Measurements from ENCODE around the gene FKBP5.
"Not testable (repeated sequence)": the region's sequence is repeated elsewhere in the genome, so short reads cannot be mapped to it uniquely, and the experiment has no call there.

The FKBP5 gene

DNA sequence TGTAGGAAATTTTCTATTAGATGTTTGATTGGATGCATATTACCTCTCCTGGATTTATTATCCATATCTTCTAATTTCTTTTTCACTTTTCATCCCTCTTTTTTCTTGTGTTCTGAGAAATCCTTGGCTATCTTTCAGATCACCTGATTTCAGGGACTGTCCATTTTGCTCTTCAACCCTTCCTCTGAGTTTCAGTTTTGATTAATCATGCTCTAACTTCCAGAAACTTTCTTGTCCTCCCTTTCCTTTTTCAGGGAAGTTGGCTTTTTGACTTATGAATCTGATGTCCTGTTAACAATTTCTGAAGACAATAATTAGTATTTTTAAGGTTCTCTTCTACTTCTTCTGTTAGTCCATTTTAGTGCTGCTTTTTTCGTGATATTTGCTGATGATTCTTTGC, 79.1 kb downstream of the FKBP5 start:
- no peak for DNase-seq (ENCODE audit: low spot score)

DNA sequence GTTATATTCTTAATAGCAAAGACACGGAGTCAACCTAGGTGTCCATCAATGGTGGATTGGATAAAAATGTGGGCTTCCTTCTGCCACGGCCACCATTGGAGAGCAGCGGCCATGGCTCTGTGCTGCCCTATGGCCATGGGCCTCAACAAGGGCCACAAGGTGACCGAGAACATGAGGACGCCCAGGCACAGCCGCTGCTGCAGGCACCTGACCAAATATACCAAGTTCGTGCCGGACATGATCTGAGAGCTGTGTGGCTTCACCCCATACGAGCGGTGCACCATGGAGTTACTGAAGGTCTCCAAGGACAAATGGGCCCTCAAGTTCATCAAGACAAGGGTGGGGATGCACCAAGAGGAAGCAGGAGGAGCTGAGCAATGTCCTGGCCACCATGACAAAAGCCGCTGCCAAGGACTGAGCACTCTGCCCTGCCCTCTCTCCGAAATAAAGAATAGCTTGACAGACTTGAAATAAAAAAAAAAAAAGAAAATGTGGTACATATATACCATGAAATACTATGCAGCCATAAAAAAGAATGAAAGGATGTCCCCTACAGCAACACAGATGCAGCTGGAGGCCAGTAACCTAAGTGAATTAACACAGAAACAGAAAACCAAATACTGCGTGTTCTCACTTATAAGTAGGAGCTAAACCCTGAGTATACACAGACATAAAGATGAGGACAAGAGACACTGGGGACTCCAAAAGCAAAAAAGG, 81.0 kb downstream of the FKBP5 start:
- no peak for DNase-seq (ENCODE audit: low spot score)

DNA sequence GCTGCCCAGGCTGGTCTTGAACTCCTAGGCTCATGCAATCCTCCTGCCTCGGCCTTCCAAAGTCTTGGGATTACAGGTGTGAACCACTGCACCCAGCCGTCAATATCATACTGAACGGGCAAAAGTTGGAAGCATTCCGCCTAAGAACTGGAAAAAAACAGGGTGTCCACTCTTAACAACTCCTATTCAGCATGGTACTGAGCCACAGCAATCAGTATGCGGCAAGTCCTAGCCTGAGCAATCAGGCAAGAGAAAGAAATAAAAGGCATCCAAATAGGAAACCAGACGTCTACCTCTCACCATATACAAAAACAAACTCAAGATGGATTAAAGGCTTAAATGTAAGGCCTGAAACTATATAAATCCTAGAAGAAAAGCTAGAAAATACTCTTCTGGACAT, 83.1 kb downstream of the FKBP5 start:
- no peak for DNase-seq (ENCODE audit: low spot score)

DNA sequence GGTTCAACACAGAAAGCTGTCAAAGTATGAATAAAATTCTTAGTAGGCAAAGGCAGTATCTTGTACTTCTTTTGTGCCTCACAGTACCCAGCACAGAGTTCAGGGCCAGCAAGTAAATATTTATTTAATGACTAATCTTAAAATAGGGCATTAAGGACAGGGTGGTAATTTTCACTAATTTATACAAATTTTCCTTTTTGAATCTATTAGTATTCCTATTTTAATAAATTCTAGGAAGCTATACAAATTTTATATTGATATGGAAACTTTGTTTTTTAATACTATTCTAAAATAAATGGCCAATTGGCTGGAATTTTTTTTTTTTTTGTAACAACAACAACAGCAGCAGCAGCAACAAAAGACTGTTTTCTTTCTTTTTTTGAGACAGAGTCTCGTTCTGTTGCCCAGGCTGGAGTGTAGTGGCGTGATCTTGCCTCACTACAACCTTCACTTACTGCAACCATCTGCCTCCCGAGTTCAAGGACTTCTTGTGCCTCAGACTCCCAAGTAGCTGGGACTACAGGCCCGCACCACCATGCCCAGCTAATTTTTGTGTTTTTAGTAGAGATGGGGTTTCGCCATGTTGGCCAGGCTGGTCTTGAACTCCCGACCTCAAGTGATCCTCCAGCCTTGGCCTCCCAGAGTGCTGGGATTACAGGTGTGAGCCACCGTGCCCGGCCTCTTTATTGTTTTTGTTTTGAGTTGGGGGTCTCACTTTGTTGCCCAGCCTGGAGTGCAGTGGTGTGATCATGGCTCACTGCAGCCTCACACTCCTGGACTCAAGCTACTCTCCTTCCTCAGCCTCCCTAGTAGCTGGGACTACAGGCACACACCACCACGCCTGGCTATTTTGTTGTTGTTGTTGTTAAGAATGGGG, 85.2 kb downstream of the FKBP5 start:
- DNase-seq (ENCODE audit: low spot score): no peak

DNA sequence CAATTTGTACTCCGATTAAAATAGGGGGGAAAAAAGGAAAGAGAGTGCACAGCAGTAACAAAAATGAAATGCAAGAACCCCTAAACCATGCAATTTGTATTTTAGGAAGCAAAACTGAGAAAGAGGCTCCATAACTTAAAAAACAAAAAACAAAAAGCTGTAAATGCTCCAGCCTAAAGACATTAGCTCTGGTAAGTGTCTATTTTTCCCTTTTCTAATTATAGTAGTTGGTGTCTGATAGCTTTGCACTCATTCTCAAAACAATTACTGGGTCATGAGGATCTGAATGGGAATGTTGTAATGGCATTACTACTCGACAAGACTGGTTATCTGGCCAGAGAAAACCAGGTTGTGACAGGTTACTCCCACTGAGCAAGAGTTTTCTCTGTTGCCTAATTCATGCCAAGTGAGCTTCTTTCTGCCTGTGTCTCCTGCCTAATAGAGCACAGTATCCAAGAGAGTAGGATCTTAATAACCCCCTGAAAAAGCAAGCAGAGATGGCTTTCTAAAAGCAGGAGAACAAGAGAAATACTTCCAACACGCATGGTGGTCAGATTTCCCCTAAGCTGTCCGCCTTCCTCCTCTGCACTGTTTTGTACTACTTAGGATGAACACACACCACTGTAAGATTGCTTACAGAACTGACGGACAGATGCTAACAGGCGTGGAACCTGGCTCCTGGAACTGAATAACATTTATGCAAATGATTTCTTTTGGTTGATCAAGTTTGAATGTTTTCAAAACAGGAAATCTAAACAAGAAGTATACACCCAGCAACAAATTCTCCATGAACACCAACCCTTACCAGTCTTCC, 86.4 kb downstream of the FKBP5 start:
- no peak for DNase-seq (ENCODE audit: low spot score)

DNA sequence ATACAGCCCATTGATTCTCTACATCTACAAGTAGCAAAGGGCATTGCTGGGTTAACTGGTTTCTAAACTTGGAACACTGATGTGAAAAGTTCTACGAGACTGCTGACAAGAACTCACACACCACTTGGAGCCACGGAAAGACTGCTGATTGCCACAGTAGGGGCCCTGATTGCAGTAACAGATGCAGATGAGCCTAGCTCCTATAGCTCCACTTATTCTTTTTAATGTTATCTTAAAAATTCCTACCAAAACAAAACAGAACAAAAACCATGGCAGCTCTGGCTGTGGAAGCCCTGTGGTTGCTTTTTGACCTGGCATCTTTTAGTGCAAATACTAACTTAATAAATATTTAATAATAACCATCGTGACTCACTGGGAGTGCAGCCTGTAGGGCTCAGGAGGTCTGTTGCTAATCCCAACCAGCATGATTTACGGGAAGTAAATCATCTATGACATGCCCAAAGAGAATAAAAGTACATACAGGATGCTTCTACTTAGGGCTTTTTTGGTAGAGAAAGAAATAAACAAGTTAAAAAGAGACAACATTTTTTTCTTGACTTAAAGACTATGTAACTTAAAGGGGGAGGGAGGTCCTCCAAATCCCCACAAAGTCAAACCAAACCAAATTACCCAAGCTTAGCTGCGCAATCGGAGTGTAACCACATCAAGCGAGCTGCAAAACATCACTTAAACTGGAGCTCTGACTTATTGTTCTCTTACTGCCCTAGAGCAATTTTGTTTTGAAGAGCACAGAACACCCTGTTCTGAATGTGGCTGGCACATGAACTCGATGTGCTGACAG, 87.2 kb downstream of the FKBP5 start:
- no peak for DNase-seq (ENCODE audit: low spot score)

DNA sequence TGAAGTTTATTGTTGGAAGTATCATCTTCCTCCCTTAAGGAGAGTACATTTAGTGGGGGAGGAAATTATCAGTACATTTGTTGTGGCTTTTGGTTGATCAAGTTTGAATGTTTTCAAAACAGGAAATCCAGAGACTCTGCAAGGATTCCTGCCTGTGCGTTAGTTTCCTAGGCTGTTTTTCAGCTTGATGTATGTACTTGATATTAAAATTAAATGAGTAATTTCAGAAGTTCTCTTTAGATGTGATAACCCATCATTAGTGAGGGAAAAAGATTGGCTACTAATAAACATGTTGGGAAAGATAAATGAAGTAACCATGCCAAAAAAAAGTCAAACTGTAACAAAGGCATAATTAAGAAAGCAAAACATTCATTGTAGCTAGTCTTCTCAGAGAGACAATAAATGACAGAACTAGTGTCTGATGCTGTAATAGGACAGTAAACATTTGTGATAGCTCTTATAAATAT, 88.0 kb downstream of the FKBP5 start:
- no peak for DNase-seq (ENCODE audit: low spot score)

DNA sequence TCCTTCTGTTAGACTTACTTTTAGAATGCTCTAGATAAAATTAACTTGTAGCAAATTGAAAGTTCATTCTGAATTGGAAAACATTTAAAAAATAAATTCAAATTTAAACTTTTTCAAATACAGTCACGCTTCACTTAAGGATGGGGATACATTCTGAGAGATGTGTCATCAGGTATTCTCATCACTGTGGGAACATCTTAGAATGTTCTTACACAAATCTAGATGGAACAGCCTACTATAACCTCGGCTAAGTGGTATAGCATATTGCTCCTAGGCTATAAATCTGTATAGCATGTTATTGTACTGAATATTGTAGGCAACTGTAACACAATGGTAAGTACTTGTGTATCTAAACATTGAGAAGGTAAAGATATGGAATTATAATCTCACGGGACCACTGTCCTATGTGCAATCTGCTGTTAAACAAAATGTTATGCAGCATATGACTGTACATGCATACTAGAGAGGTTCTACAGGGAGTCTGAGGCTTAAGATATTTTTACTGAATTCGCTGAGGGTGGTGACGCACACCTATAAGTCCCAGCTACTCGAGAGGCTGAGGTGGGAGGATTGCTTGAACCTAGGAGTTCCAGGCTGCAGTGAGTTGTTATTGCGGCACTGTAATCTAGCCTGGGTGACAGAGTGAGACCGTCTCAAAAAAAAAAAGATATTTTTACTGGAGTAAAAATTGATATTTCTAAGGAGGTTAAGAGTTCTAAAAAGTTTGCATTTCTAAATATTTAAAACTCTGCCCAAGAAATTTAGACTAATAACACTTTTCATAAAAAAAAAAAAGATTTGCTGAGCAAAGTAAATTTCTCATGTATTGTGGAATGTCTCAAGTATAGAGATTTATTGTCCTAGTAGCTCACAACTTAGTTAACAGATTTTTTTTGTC, 88.7 kb downstream of the FKBP5 start:
- no peak for DNase-seq (ENCODE audit: low spot score)

DNA sequence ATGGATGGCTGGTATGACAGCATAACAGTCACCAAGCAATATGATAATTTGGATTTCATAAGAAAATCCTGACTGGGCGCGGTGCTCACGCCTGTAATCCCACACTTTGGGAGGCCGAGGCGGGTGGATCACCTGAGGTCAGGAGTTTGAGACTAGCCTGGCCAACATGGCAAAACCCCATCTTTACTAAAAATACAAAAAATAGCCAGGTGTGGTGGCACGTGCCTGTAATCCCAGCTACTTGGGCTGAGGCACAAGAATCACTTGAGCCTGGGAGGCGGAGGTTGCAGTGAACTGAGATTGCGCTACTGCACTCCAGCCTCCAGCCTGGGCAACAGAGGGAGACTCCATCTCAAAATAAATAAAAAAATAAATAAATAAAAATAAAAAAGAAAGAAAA, 90.1 kb downstream of the FKBP5 start:
- DNase-seq (ENCODE audit: low spot score): not testable (repeated sequence)

DNA sequence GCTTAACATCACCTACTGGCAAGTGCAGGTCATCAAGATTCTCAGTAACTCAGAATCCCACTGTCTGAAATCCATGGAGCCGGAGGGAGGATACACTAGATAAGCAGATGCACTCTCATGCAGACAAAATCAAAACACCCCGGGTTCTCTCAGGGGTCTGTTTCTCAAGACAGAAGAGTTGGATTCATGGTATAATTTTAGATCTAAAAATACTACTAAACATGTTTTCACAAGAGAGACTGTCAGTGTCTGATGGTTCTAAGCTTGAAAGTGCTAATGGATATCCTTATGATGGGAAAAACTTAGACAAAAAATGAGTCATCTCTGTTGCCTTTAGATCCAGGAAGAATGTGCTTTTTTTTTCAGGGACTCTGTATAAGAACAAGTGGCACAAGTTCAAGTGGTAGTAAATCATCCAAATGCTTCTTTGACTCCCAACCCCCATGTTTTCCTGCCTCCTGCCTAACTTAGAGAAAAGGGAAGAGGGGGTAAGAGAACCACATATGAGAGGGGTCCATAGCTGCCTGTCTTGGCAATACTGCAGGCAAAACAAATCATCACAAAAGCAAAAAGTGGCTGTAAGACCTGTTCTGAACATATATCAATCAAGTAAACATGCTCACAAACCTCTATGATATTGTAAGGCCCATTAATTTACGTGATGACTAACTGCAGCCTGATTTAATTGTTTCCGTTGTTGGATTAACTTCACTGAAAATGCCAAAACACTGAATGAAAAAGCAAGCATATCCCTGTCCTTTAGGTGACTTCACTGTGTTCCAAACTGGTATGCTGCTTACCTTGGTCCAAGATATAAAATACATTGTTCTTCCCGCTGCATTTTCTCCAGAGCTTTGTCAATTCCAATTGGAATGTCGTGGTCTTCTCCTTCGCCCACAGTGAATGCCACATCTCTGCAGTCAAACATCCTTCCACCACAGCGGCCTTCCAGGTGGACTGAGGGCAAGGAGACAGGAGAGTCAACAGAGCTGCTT, 92.0 kb downstream of the FKBP5 start:
- DNase-seq (ENCODE audit: low spot score): no peak

DNA sequence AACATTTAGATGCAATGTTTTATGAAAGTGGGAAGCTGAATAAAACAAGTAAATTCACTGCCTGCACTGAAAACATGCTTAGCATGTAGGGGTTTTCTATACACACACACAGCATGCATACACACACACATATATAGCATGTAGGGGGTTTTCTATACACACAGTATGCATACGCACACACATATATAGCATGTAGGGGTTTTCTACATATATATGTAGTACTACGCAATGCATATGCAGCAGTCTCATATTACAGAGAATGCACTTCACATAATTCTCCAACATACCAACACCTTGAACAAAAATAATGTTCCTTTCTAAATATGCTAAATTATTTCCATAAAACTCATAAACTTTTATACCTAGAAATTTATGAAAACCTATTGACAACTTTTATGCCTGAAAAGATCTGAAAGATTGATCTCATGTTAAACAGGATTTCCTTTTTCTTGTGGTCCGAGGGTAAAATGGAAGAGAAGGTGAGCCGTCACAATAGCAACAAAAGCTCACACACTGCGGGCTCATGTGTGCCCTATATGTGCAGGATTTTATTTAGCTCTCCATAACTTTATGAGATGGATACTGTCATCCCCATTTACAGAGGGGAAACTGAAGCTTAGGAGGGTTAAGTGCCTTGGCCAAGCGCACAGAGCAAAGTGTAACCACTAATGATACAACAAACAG, 94.1 kb downstream of the FKBP5 start:
- no peak for DNase-seq (ENCODE audit: low spot score)

DNA sequence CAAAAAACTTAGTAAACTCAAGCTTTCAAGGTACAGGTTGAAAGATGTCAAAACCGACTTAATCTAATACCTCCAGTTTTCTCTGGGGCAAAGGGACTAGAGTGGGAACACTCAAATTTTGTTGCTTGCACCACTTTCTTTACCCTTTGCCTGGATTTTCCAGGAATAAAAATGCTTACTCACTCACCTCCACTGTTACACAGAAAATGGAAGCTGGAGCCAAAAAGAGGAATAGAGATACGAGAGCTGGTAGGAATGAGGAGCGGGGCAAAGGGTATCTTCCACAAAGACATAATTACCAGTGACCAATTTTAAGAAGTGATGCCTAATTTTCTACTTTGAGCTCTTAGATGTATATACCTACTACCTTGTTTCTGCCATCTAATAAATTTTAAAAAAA, 96.5 kb downstream of the FKBP5 start:
- no peak for DNase-seq (ENCODE audit: low spot score)

DNA sequence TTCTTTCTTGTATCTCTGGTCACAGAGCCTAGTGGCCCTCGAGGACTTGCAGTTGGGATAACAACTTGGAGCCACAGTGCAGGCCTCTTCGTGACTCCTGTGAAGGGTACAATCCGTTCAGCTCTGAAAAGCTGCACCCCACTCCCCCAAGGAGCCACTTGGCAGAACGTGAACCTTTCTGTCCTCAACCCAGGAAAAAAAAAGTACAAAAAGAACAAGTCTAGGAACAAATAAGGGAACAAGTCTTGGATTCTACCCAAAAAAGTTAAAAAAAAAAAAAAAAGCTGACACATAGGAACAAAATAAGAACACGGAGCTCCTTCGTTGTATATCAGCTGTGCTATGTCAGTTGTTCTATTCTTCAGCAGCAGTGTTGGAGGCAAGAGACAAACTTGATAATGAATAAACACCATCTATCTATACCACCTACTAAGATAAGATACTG, 98.1 kb downstream of the FKBP5 start:
- DNase-seq (ENCODE audit: low spot score): no peak

DNA sequence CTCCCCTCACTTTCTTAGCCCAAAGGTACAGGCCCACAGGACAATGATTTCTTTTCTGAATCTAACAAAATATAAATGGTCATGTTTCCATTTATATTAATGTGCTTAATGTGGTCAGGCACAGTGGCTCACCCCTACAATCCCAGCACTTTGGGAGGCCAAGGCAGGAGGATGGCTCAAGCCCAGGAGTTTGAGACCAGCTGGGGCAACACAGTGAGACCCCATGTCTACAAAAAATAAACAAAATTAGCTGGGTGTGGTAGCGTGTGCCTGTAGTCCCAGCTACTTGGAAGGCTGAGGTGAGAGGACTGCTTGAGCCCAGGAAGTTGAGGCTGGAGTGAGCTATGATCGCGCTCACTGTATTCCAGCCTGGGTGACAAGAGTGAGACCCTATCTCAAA, 98.8 kb downstream of the FKBP5 start:
- no peak for DNase-seq (ENCODE audit: low spot score)

DNA sequence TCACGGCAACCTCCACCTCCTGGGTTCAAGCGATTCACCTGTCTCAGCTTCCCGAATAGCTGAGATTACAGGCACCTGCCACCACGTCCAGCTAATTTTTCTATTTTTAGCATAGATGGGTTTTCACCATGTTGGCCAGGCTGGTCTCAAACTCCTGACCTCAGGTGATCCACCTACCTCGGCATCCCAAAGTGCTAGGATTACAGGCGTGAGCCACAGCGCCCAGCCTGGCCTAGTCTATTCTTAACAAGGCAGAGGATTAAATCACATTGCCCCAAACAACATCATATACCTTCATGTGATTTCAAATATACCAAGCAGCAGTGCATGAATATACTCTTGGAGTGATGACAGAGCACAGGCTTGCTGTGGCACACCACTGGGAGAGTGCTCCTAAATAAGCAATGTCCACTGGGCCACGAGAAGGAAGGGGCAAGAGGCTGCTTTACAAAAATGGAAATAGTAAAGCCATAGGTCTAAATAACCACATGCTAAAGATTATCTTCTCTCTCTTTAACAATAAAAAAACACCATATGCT, 99.4 kb downstream of the FKBP5 start:
- no peak for DNase-seq (ENCODE audit: low spot score)

DNA sequence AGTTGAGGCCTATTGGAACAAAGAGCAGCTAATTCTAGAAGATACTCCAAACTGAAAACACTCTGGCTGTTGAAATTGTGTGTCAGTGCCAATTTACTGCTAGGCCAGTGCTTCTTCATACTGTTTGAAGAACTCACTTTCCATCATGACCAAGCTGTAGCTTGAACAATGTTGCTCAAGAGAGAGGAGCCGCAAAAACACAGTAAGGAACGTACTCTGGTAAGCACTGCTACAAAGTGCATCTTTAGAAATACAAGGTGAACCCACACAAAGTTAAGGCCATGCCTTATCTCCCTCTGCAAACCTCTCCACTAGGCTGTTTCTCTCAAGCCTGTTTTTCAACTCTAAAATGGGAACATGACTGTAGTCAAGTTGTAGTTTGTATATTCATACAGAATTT, 101.5 kb downstream of the FKBP5 start:
- no peak for DNase-seq (ENCODE audit: low spot score)

DNA sequence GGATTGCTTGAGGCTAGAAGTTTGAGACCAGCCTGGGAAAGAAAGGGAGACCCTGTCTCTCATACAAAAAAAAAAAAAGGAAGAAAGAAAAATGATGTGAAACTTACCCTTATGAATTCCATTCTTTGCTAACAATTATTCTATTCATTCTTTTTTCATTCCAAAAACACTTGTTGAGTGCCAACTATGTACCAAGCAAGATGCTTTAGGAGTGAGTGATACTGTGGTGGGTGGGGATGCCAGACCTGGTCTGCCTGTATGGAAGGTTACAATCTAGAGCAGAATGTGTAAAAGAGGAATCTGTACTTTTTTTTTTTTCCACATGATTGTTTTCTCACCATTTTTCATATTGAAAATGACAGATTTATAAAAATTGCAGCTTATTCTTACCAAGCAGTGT, 102.2 kb downstream of the FKBP5 start:
- DNase-seq (ENCODE audit: low spot score): no peak

DNA sequence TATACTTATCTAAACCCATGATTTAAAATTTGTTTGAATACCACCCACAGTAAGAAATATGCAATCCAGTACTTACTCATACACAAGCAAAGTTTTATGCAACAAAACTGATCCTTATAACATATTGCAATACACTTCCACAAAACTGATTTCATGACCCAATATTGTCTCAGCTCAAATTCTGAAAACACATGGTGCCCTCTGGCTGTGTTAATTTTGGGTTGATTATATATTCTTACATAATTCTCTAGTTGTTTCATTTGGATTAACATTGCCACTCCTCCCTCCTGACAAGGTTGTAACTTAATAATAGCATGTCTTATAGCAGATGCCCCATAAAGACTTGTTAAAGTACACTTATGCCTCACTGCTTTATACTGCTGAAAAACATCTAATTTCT, 103.1 kb downstream of the FKBP5 start:
- no peak for DNase-seq (ENCODE audit: low spot score)

All from HuH-7.5 (cell line).